ENCODE measurements around the gene DNAJC7.
"Not testable (repeated sequence)": the region's sequence is repeated elsewhere in the genome, so short reads cannot be mapped to it uniquely, and the experiment has no call there.

The DNAJC7 gene

GRCh38 chr17:41948762-41949460, 68.3 kb downstream of the DNAJC7 start:
- no peak for DNase-seq

GRCh38 chr17:41944943-41945342, 72.3 kb downstream of the DNAJC7 start:
- DNase-seq, result no peak

- no peak for DNase-seq
Observed at GRCh38 chr17:41943492-41943891, 73.7 kb downstream of the DNAJC7 start.

- DNase-seq, result no peak
Observed at GRCh38 chr17:41942626-41943373, 74.4 kb downstream of the DNAJC7 start.

GRCh38 chr17:41941168-41941567, 76.1 kb downstream of the DNAJC7 start:
- DNase-seq, result no peak

- DNase-seq, result no peak
Observed at GRCh38 chr17:41939693-41940090, 77.5 kb downstream of the DNAJC7 start.

- DNase-seq, result no peak
Observed at GRCh38 chr17:41939044-41939692, 78.1 kb downstream of the DNAJC7 start.

- no peak for DNase-seq
Observed at GRCh38 chr17:41937970-41938954, 79.0 kb downstream of the DNAJC7 start.

- DNase-seq, result no peak
Observed at GRCh38 chr17:41935641-41936040, 81.6 kb downstream of the DNAJC7 start.

- no peak for DNase-seq
Observed at GRCh38 chr17:41932816-41933389, 84.3 kb downstream of the DNAJC7 start.

GRCh38 chr17:41931715-41932114, 85.5 kb downstream of the DNAJC7 start:
- DNase-seq, result not testable (repeated sequence)

- DNase-seq, result not testable (repeated sequence)
Observed at GRCh38 chr17:41930833-41931156, 86.4 kb downstream of the DNAJC7 start.

GRCh38 chr17:41930009-41930832, 87.0 kb downstream of the DNAJC7 start, which contains the start of gene ODAD4:
Gene ODAD4, plus strand, starts transcription at chr17:41930617. Its CDS starts 107 bp downstream, at chr17:41930724.
- DNase-seq, result peak; percentile 77

- DNase-seq, result no peak
Observed at GRCh38 chr17:41928693-41929251, 88.5 kb downstream of the DNAJC7 start.
